ENCODE results near the gene FRMD4A.

The FRMD4A gene

GRCh38 chr10:13827076-13827797, 503.5 kb downstream of the FRMD4A start:
- in situ Hi-C loops (cut with HindIII; ENCODE audit: low pct_ligation_motif_present, low sequenced_read_pairs), result no loop called here
- H3K4me3 ChIP-seq (ENCODE audit: low read depth, low read length), result no peak overlapping the region
- no peak overlapping the region for H3K27ac ChIP-seq

GRCh38 chr10:13823709-13824405, 506.9 kb downstream of the FRMD4A start:
- no peak overlapping the region for H3K27ac ChIP-seq
- H3K36me3 ChIP-seq (replicated peaks), result no peaks in the 10 kb centered on the region
- no peak for DNase-seq
- no peak overlapping the region for H3K4me3 ChIP-seq (ENCODE audit: low read depth, low read length)
- no peaks in the 10 kb centered on the region for H3K27me3 ChIP-seq (replicated peaks)
- no peak for TF ChIP-seq CTCF (IDR thresholded peaks at IDR 0.05; ENCODE audit: low read depth, low read length, missing control alignments)
- in situ Hi-C loops (cut with HindIII; ENCODE audit: low pct_ligation_motif_present, low sequenced_read_pairs), result no loop called here

More at GRCh38 chr10:13827076-13827797, 503.5 kb downstream of the FRMD4A start:
- no peak for TF ChIP-seq CTCF (IDR thresholded peaks at IDR 0.05; ENCODE audit: low read depth, low read length, missing control alignments)
- H3K36me3 ChIP-seq (replicated peaks), result peaks cover 2% of the 10 kb centered on the region
- H3K27me3 ChIP-seq (replicated peaks), result no peaks in the 10 kb centered on the region
- DNase-seq, result no peak

GRCh38 chr10:13823096-13823708, 507.5 kb downstream of the FRMD4A start:
- Histone ChIP-seq H3K27me3 (replicated peaks) (no peaks in the 10 kb centered on the region), H3K4me3 (ENCODE audit: low read depth, low read length) (no peak overlapping the region), H3K36me3 (replicated peaks) (no peaks in the 10 kb centered on the region), H3K27ac (no peak overlapping the region)
- TF ChIP-seq CTCF (IDR thresholded peaks at IDR 0.05; ENCODE audit: low read depth, low read length, missing control alignments), result no peak
- in situ Hi-C loops (cut with HindIII; ENCODE audit: low pct_ligation_motif_present, low sequenced_read_pairs), result no loop called here
- no peak for DNase-seq

- H3K4me3 ChIP-seq (ENCODE audit: low read depth, low read length), result no peak overlapping the region
- in situ Hi-C loops (cut with HindIII; ENCODE audit: low pct_ligation_motif_present, low sequenced_read_pairs), result no loop called here
- H3K36me3 ChIP-seq (replicated peaks), result no peaks in the 10 kb centered on the region
- DNase-seq, result no peak
- TF ChIP-seq CTCF (IDR thresholded peaks at IDR 0.05; ENCODE audit: low read depth, low read length, missing control alignments), result no peak
- no peak overlapping the region for H3K27ac ChIP-seq
- no peaks in the 10 kb centered on the region for H3K27me3 ChIP-seq (replicated peaks)
These were observed 508.2 kb downstream of the FRMD4A start for GRCh38 chr10:13822490-13822889.

GRCh38 chr10:13820964-13821337, 509.8 kb downstream of the FRMD4A start:
- DNase-seq, result no peak
- H3K4me3 ChIP-seq (ENCODE audit: low read depth, low read length), result no peak overlapping the region
- H3K27me3 ChIP-seq (replicated peaks), result no peaks in the 10 kb centered on the region
- no peak overlapping the region for H3K27ac ChIP-seq
- TF ChIP-seq CTCF (IDR thresholded peaks at IDR 0.05; ENCODE audit: low read depth, low read length, missing control alignments), result no peak
- no peaks in the 10 kb centered on the region for H3K36me3 ChIP-seq (replicated peaks)
- in situ Hi-C loops (cut with HindIII; ENCODE audit: low pct_ligation_motif_present, low sequenced_read_pairs), result no loop called here

All from brain microvascular endothelial cell (primary cell).